ENCODE results near the gene TCF3.

The TCF3 gene

GRCh38 chr19:1661995-1662394, 9.6 kb upstream of the TCF3 start:
- TF ChIP-seq TCF12 (IDR thresholded peaks at IDR 0.05; ENCODE audit: low read depth) (no peak), EGR1 (IDR thresholded peaks at IDR 0.05) (no peak), CEBPB (IDR thresholded peaks at IDR 0.05) (no peak), YY1 (IDR thresholded peaks at IDR 0.05; ENCODE audit: low read depth) (no peak), CREB1 (IDR thresholded peaks at IDR 0.05; ENCODE audit: low read depth) (no peak), NFIC (IDR thresholded peaks at IDR 0.05) (no peak)
- TF ChIP-seq, protein P1, sequence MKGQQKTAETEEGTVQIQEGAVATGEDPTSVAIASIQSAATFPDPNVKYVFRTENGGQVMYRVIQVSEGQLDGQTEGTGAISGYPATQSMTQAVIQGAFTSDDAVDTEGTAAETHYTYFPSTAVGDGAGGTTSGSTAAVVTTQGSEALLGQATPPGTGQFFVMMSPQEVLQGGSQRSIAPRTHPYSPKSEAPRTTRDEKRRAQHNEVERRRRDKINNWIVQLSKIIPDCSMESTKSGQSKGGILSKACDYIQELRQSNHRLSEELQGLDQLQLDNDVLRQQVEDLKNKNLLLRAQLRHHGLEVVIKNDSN (IDR thresholded peaks at IDR 0.05) = no peak
- TF ChIP-seq, protein P2, sequence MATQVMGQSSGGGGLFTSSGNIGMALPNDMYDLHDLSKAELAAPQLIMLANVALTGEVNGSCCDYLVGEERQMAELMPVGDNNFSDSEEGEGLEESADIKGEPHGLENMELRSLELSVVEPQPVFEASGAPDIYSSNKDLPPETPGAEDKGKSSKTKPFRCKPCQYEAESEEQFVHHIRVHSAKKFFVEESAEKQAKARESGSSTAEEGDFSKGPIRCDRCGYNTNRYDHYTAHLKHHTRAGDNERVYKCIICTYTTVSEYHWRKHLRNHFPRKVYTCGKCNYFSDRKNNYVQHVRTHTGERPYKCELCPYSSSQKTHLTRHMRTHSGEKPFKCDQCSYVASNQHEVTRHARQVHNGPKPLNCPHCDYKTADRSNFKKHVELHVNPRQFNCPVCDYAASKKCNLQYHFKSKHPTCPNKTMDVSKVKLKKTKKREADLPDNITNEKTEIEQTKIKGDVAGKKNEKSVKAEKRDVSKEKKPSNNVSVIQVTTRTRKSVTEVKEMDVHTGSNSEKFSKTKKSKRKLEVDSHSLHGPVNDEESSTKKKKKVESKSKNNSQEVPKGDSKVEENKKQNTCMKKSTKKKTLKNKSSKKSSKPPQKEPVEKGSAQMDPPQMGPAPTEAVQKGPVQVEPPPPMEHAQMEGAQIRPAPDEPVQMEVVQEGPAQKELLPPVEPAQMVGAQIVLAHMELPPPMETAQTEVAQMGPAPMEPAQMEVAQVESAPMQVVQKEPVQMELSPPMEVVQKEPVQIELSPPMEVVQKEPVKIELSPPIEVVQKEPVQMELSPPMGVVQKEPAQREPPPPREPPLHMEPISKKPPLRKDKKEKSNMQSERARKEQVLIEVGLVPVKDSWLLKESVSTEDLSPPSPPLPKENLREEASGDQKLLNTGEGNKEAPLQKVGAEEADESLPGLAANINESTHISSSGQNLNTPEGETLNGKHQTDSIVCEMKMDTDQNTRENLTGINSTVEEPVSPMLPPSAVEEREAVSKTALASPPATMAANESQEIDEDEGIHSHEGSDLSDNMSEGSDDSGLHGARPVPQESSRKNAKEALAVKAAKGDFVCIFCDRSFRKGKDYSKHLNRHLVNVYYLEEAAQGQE (IDR thresholded peaks at IDR 0.05; ENCODE audit: low read depth) = no peak

DNA sequence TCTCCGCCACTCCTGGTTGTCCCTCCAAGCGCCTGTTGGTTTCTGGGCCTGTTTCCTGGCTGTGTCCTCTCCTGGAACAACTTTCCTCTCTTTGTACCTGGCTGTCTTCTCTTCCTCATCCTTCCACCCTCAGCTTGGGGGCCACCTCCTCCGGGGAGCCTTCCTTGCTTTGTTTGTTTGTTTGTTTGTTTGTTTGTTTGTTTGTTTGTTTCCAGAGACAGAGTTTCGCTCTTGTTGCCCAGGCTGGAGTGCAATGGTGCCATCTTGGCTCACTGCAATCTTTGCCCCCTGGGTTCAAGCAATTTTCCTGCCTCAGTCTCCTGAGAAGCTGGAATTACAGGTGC, 6.6 kb upstream of the TCF3 start:
- no peak for TF ChIP-seq EGR1 (IDR thresholded peaks at IDR 0.05)
- no peak for TF ChIP-seq TCF12 (IDR thresholded peaks at IDR 0.05; ENCODE audit: low read depth)
- no peak for TF ChIP-seq RAD21 (IDR thresholded peaks at IDR 0.05; ENCODE audit: low read depth)
- no peak for TF ChIP-seq EP300 (IDR thresholded peaks at IDR 0.05; ENCODE audit: borderline replicate concordance)

DNA sequence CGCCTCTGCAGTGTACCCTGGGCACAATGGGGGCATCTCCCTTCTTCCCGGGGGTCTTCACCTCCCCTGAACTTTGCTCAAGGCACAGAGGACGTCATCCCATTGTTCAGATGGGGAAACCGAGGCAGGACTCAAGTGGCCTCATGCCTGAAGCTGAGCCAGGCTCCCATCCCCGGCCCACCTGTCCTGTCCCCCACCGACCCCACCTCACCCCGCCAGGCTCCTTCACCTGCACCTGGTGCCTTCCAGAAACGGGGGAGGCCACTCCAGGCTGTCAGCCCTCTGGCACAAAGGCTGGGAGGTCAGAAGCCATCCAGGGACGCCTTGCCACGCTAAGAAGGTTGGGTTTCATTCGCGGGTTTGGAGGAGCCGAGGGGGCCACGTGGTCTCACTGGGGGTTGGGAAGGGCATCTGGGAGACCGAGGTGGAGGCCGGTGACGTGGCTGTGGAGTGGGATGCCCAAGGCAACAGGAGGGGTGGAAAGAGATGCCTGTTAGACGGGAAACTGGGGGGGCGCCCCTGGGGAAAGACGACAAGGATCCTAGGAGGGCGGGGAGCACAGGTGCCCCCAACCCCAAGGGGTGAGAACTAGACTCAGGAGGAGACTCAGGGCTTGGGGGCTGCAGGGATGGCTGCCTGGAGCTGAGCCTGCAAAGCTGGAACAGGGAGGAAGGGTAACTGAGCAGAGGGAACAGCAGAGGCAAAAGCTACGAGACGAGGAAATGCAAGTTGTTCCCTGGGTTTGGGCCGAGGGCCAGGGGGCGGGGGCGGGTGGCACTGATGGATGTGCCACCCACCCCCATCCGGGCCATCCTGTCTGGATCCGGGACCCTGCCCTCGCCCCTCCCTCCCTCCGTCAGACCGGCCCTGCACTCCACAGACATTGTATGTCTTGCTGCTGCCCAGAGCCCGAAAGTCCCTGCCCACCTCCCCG, 6.0 kb upstream of the TCF3 start:
- no peak for TF ChIP-seq TAF1 (IDR thresholded peaks at IDR 0.05; ENCODE audit: low read depth)
- TF ChIP-seq, protein P2 (IDR thresholded peaks at IDR 0.05; ENCODE audit: low read depth) = no peak
- TF ChIP-seq MAX (IDR thresholded peaks at IDR 0.05) = peak; percentile 34; the same call in 1 of the 2 replicates
- TF ChIP-seq FOXM1 (IDR thresholded peaks at IDR 0.05; ENCODE audit: borderline replicate concordance, low read depth) = no peak; the same call in 1 of the 2 replicates
- no peak for TF ChIP-seq EGR1 (IDR thresholded peaks at IDR 0.05)
- TF ChIP-seq, protein P1 (IDR thresholded peaks at IDR 0.05) = peak; percentile 82
- no peak for TF ChIP-seq CEBPB (IDR thresholded peaks at IDR 0.05)
- no peak for TF ChIP-seq CREB1 (IDR thresholded peaks at IDR 0.05; ENCODE audit: low read depth)
- TF ChIP-seq YY1 (IDR thresholded peaks at IDR 0.05; ENCODE audit: low read depth) = no peak
- TF ChIP-seq ZBTB7A (IDR thresholded peaks at IDR 0.05; ENCODE audit: low read depth) = no peak
- peak; percentile 62 for TF ChIP-seq NFIC (IDR thresholded peaks at IDR 0.05)
- TF ChIP-seq TEAD4 (IDR thresholded peaks at IDR 0.05) = no peak
- TF ChIP-seq EP300 (IDR thresholded peaks at IDR 0.05; ENCODE audit: borderline replicate concordance) = no peak; the same call in 1 of the 2 replicates
- no peak for TF ChIP-seq RAD21 (IDR thresholded peaks at IDR 0.05; ENCODE audit: low read depth)

- TF ChIP-seq, protein P2 (IDR thresholded peaks at IDR 0.05; ENCODE audit: low read depth) = no peak
- TF ChIP-seq NFIC (IDR thresholded peaks at IDR 0.05) = peak; percentile 99
- TF ChIP-seq TCF12 (IDR thresholded peaks at IDR 0.05; ENCODE audit: low read depth) = peak; percentile 96
- no peak for TF ChIP-seq CREB1 (IDR thresholded peaks at IDR 0.05; ENCODE audit: low read depth)
- peak; percentile 22; the same call in 1 of the 2 replicates for TF ChIP-seq CEBPB (IDR thresholded peaks at IDR 0.05)
- peak; percentile 7; the same call in 1 of the 2 replicates for TF ChIP-seq RAD21 (IDR thresholded peaks at IDR 0.05; ENCODE audit: low read depth)
- TF ChIP-seq FOXM1 (IDR thresholded peaks at IDR 0.05; ENCODE audit: borderline replicate concordance, low read depth) = peak; percentile 74
- TF ChIP-seq YY1 (IDR thresholded peaks at IDR 0.05; ENCODE audit: low read depth) = peak; percentile 49; the same call in 1 of the 2 replicates
- TF ChIP-seq, protein P1 (IDR thresholded peaks at IDR 0.05) = peak; percentile 40; the same call in 1 of the 2 replicates
- TF ChIP-seq ZBTB7A (IDR thresholded peaks at IDR 0.05; ENCODE audit: low read depth) = peak; percentile 98
- TF ChIP-seq EGR1 (IDR thresholded peaks at IDR 0.05) = peak; percentile 48; the same call in 1 of the 2 replicates
- no peak; the same call in 1 of the 2 replicates for TF ChIP-seq TAF1 (IDR thresholded peaks at IDR 0.05; ENCODE audit: low read depth)
- peak; percentile 98 for TF ChIP-seq TEAD4 (IDR thresholded peaks at IDR 0.05)
- no peak; the same call in none of the 2 replicates for TF ChIP-seq MAX (IDR thresholded peaks at IDR 0.05)
- peak; percentile 93 for TF ChIP-seq EP300 (IDR thresholded peaks at IDR 0.05; ENCODE audit: borderline replicate concordance)
These were observed 5.3 kb upstream of the TCF3 start for GRCh38 chr19:1657746-1658145.

All from Ishikawa (cell line).